NCI-H748 treated with DMSO at 0.1 percent for 48 hours (cell line): ENCODE results near the gene TUBGCP6.
"Not testable (repeated sequence)": the region's sequence is repeated elsewhere in the genome, so short reads cannot be mapped to it uniquely, and the experiment has no call there.

Source experiments
- DNase-seq: peaks from one replicate; lab custom pipeline; 2025; lab: John Stamatoyannopoulos, UW

TUBGCP6 gene

GRCh38 chr22:50280022-50280707, 35.3 kb upstream of the TUBGCP6 start:
- DNase-seq, result no peak

- DNase-seq, result no peak
These were observed 34.3 kb upstream of the TUBGCP6 start for GRCh38 chr22:50278956-50279619.

DNA sequence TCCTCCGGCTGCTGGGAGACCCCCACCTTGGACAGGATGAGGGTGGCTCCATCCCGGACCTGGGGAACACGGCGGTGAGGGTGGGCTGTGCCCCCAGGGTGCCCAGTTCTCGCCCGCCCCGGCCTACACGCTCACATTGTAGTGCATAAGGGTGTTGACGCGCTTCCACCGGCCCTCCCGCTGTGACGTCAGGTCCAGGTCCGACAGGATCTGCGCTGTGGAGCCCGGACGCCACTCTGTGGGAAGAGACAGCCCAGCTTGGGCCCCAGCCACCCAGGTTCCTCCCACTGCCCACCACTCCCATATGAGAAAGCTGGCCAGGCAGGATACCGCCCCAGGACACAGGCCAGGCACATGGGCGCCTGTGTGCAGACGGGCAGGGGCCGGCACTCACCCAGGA, 33.6 kb upstream of the TUBGCP6 start:
- no peak for DNase-seq

DNA sequence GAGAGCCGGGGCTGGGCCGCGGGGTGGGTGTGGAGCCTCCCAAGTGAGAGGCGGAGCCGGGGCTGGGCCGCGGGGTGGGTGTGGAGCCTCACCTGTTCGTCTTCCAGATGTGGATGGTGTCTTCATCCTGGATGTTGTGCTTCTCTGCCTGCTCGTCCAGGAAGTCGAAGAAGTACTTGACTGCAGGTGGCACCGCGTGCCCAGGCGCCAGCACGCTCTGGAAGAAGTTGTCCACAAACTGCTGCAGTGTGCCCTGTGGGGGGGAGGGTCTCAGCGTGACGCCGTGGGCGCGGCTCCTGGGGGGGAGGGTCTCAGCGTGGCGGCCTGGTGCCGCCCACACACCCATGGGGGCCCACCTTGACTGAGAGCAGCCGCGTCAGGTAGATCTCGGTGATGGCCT, 32.9 kb upstream of the TUBGCP6 start:
- no peak for DNase-seq

GRCh38 chr22:50276143-50276542, 31.3 kb upstream of the TUBGCP6 start:
- DNase-seq, result no peak

GRCh38 chr22:50275181-50276055, 30.6 kb upstream of the TUBGCP6 start:
- no peak for DNase-seq

DNA sequence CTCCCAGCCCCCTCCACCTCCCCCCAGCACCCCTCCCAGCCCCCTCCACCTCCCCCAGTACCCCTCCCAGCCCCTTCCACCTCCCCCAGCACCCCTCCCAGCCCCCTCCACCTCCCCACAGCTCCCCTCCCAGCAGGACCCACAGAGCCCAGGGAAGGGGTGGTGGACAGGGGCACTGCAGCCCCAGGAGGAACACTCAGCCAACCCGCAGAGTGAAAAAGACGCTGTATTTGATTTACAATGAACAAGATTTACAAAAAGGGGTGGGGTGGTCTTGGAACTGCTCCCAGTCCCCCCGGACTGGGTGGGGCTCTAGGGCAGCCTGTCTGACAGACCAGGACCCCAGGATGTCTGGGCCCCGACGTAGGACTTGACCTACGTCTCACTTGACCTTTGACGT, 29.9 kb upstream of the TUBGCP6 start:
- DNase-seq, result no peak

DNA sequence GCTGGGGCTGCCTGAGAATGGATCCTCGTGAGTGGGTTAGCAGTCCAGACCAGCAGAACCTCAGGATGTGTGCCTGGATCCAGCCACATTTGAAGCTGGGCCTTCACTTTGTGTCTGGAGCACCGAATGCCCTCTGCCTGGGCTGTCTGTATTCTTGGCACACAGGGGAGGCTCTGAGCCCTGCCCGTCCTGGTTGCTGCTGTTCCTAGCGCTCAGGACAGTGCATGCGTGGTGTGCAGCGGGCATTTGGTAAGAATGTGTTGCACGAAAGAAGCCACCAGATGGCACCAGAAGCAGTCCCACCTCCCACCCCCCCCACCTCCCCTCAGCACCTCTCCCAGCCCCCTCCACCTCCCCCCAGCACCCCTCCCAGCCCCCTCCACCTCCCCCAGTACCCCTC, 29.5 kb upstream of the TUBGCP6 start:
- no peak for DNase-seq

GRCh38 chr22:50273781-50274180, 29.0 kb upstream of the TUBGCP6 start:
- not testable (repeated sequence) for DNase-seq

- DNase-seq, result not testable (repeated sequence)
These were observed 28.5 kb upstream of the TUBGCP6 start for GRCh38 chr22:50273352-50273751.

DNA sequence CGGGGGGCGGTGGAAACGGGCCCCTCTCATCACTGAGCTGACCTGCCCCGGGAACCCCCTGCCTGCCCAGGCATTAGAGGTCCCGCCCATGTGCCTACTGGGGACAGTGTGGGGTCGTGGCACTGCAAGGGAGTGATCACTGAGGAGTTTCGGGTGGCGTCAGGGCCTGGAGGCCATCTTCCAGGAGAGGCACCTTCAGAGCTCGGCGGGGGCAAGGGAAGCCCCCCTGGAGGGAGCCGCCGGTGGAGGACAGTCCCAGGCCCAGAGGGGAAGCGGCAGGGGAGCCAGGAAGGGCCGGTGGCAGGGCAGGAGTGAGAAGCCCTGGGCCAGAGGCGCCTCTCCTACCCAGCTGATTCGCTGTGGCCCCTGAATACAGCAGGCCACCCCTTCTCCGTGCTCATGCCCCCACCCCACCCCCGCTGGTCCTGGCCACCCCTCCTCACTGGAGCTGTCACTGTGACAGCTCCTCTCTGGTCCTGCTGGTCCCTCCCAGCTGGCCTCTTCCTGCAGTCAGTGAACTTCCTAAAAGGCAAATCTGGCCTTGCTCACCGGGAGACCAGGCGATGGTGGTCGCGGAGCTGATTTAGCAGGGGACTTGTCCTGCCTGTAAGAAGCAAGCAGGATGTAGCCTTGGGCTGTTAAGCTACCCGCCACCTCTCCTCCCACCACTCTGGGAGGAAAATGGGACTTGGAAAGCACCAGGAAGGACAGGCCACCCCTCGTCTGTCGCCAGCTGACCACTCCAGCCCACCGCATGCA, 27.4 kb upstream of the TUBGCP6 start:
- DNase-seq, result no peak

DNA sequence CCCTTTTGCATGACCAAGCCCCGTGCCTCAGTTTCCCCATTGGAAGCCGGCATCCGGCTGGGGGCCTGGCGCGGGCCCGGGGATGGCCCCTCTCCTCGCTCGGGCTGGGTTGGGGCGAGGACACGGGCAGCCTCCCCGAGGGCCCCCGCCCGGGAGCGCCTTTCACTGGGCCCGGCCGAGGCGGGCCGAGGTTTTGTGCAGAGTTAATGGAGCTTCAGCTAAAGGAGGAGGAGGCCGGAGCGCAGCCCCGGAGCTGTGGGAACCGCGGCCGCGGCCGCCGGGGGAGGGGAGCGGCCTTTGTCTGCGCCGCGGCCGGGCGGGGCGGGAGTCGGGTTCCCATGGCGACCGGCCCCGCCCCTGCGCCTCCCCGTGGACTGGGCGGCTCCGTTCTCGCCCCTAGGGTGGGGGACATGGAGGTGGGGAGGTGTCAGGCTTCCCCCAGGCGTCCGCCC, 26.7 kb upstream of the TUBGCP6 start:
- DNase-seq, result peak; percentile 76

DNA sequence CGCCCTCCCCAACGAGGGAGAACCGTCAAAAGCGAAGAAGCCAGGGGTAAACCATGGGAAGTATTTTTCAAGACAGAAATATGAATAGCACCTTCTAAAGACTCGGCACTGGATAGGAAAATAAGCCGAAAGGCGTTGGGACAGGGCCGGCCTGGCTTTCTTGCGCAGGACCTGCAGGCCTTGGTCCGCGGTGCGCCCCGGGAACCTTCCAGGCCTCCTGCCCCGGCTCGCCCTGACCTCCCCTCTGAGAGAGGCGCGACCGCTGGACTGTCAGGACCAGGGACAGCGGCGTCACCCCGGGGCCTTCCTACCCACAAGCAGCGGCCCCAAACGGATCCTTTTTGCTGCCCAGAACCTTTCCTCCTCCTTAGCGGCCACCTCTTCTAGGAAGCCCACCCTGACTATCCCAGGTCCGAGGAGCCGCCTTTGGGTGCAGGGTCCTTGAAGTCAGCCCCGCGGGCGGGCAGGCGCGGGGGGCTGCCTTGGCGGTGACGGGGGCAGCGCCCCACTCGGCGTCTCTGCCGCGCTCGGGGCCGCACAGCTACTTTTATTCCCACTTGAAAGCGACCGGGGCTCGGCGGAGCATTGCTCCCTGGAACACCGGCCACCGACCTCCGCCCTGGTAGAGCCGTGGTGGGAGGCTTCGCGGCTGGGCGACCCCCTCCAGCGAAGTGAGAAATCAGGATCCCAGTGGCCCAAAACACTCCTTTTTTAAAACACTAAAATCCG, 26.0 kb upstream of the TUBGCP6 start:
- no peak for DNase-seq

DNA sequence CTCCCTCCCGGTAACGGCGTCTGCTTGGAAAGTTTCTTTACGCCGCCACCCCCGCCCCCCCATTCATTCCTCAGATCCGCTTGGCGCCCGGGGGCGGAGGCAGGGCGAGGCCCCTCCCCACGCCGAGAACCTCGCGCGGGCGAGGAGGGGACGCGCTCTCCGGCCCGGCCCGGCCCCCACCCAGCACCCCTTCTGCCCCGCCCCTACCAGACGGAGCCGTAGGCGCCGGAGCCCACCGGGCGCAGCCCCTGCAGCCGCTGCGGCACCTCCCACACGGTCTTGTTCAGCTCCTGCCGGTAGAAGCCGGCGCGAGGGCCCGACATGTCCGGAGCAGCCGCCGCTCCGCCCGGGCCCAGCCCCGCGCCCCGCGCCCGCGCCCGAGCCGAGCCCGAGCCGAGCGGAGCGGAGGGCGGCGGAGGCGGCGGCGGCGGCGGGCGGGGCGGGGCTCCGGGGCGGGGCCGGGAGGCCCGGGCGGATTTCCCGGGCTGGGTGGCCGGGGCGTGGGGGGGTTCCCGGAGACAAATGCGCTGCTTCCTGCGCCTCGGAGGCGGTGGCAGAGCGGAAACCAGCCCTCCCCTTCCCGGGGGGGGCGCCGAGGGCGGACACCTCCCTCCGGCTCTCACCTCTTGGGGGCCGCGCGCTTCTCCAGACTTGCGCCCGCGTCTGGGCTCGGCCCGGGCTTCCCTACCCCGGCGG, 25.3 kb upstream of the TUBGCP6 start, which contains the start of gene MAPK11:
TSS of gene MAPK11 (minus strand) at position 411 of the 696 bp plus-strand sequence. CDS start at position 323, 88 bp downstream.
- peak; percentile 10 for DNase-seq

- no peak for DNase-seq
These were observed 24.7 kb upstream of the TUBGCP6 start for GRCh38 chr22:50269573-50269969.

- DNase-seq, result no peak
These were observed 23.9 kb upstream of the TUBGCP6 start for GRCh38 chr22:50268655-50269113.

DNA sequence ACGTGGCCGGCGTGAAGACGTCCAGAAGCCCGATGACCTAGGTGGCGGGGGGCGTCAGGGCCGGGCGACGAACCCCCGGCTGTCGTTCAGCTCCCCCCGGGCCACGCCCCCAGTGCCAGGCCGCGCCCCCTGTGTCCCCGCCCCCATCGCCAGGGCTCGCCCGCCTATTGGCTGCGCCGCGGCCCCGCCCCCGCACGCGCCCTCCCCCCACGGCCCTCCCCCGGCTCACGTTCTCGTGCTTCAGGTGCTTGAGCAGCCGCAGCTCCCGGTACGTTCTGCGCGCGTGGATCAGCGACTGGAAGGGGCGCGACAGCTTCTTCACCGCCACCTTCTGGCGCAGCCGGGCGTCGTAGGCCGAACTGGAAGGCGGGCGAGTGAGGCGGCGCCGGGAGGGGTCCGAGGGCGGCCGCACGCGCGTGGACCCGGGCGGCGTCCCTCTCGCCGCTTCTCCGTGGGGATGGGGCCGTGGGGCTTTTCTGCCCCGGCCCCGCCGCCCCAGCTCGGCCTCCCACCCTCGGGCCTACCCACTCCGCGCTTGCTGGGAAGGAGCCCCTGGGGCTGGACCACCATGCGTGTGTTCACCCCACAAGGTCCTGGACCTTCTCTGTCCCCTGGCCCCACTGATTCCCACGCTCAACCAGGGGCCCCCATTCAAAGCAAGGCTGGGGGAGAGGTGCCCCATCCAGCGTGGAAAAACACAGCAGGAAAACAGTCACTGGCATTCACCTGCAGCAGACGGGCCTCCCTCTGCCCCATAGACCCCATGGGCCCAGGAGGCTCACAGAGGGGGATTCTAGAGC, 23.0 kb upstream of the TUBGCP6 start:
- DNase-seq, result no peak

GRCh38 chr22:50266994-50267393, 22.2 kb upstream of the TUBGCP6 start:
- no peak for DNase-seq

GRCh38 chr22:50264946-50265669, 20.3 kb upstream of the TUBGCP6 start:
- no peak for DNase-seq
